ENCODE results near the gene ABCC10.
"Not testable (repeated sequence)": the region's sequence is repeated elsewhere in the genome, so short reads cannot be mapped to it uniquely, and the experiment has no call there.

ABCC10 gene

DNA sequence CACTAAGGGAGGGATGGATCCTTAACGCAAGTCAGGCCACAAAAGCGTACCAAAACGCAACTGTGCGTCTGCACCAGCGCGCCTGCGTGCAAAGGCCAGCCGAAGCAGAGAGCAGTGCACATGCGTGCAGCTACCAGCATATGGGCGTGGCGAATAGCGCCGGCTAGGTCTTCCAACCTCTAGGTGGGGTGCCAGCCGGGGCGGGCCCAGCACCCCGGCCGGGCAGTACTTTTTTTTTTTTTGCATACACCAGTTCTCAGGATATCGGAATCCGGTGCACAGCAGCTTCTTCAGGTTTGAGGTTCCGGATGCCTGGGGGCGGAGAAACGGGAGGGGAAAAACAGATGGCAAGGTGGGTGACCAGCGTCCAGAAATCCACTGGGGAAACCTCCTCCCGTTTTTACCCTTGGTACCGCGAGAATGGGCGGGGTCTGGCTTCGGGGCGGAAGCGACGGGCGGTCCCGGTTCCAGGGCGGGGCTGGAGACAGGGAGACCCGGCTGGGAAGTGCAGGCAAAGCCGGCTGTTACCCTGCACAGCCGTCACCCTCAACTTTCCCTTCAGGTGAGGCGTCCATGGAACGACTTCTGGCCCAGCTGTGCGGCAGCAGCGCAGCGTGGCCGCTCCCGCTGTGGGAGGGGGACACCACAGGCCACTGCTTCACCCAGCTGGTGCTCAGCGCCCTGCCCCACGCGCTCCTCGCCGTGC lies at the start of gene ABCC10:
ABCC10 (plus strand) TSS at position 136 of the 706 bp plus-strand sequence; CDS start at position 574, 438 bp downstream.
- in situ Hi-C loops (cut with MboI; ENCODE audit: low sequenced_read_pairs, unreplicated experiment), result no loop called here
- peak; percentile 26 for TF ChIP-seq CTCF (IDR thresholded peaks at IDR 0.05; ENCODE audit: borderline replicate concordance, control extremely low read depth, extremely low read depth, insufficient read depth, missing control alignments)
- DNase-seq (ENCODE audit: low spot score), result peak; percentile 97

DNA sequence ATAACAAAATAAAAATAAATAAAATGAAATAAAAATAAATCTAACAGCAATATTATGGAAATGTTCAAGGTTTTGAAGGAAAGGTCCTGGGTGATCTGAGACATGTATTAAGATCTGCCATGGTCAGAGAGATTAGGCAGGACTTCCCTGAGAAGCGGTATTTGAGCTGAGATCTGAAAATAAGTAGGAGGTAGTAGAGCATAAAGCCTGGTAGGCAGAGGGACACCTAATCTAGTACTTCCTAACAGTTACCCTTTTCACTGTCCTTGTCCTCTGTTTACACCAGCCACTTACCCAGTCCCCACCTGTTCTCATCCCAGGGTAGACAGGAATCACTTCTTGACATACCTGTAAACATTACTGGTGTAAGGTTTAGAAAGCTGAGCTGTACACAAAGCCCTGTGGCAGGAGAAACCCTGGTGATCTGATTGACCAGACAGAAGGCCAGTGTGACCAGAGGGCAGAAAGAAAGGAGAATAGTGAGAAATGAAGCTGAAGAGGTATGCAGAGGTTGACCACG lies 49.6 kb upstream of the ABCC10 start:
- no peak for DNase-seq (ENCODE audit: low spot score)
- no peak for TF ChIP-seq CTCF (IDR thresholded peaks at IDR 0.05; ENCODE audit: borderline replicate concordance, control extremely low read depth, extremely low read depth, insufficient read depth, missing control alignments)
- in situ Hi-C loops (cut with MboI; ENCODE audit: low sequenced_read_pairs, unreplicated experiment), result no loop called here

GRCh38 chr6:43378631-43379030 lies 48.7 kb upstream of the ABCC10 start:
- TF ChIP-seq CTCF (IDR thresholded peaks at IDR 0.05; ENCODE audit: borderline replicate concordance, control extremely low read depth, extremely low read depth, insufficient read depth, missing control alignments), result no peak
- no peak for DNase-seq (ENCODE audit: low spot score)
- in situ Hi-C loops (cut with MboI; ENCODE audit: low sequenced_read_pairs, unreplicated experiment), result no loop called here

DNA sequence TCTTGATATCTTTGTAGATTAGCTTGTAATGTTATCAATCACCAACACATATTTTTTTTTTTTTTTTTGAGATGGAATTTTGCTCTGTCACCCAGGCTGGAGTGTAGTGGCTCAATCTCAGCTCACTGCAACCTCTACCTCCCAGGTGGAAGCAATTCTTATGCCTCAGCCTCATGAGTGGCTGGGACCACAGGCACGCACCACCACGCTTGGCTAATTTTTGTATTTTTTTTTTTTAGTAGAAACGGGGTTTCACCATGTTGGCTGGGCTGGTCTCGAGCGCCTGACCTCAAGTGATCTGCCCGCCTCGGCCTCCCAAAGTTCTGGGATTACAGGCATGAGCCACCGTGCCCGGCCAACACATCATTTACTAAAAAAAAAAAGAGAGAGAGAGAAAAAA lies 46.5 kb upstream of the ABCC10 start:
- DNase-seq (ENCODE audit: low spot score); in situ Hi-C loops (cut with MboI; ENCODE audit: low sequenced_read_pairs, unreplicated experiment): not testable (repeated sequence)

GRCh38 chr6:43383021-43383667 lies 44.2 kb upstream of the ABCC10 start:
- no peak for DNase-seq (ENCODE audit: low spot score)
- no peak for TF ChIP-seq CTCF (IDR thresholded peaks at IDR 0.05; ENCODE audit: borderline replicate concordance, control extremely low read depth, extremely low read depth, insufficient read depth, missing control alignments)
- in situ Hi-C loops (cut with MboI; ENCODE audit: low sequenced_read_pairs, unreplicated experiment), result no loop called here

GRCh38 chr6:43386492-43386891 lies 40.8 kb upstream of the ABCC10 start:
- no peak for TF ChIP-seq CTCF (IDR thresholded peaks at IDR 0.05; ENCODE audit: borderline replicate concordance, control extremely low read depth, extremely low read depth, insufficient read depth, missing control alignments)
- in situ Hi-C loops (cut with MboI; ENCODE audit: low sequenced_read_pairs, unreplicated experiment), result no loop called here
- DNase-seq (ENCODE audit: low spot score), result no peak

- no peak for DNase-seq (ENCODE audit: low spot score)
- in situ Hi-C loops (cut with MboI; ENCODE audit: low sequenced_read_pairs, unreplicated experiment), result loop anchor here (10.0 kb wide), 1 partner anchor 115 kb away; no protein-coding TSS in a partner anchor
- no peak for TF ChIP-seq CTCF (IDR thresholded peaks at IDR 0.05; ENCODE audit: borderline replicate concordance, control extremely low read depth, extremely low read depth, insufficient read depth, missing control alignments)
Measured at GRCh38 chr6:43389730-43390295, 37.5 kb upstream of the ABCC10 start.

DNA sequence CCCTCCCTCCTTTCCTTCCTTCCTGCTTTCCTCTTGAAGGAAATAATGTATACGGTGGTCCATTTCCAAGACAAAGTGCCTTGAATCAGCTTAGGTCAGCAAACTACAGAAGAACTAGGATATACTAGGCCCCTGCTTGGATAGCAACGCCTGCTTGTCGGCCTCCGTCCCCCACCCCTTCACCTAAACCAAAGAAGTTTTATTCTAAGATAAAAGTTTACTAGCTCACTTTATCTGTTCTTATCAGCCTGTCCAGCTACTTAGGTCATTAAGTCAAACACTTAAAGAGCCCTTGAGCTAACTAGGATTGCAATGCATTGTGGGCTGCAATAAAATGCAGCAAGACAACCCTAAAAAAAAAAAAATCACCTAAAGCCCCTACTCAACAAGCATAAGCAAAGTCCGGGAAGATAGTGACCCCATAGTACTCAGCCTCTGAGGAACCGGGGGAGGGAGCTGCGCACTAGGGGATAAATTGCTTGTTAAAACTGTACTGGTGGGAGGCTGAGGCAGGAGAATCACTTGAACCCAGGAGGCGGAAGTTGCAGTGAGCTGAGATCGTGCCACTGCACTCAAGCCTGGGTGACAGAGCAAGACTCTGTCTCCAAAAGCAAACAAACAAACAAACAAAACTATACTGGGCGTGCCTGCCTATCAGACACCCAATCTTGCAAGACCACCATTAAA lies 36.4 kb upstream of the ABCC10 start:
- DNase-seq (ENCODE audit: low spot score), result not testable (repeated sequence)
- in situ Hi-C loops (cut with MboI; ENCODE audit: low sequenced_read_pairs, unreplicated experiment), result loop anchor here (10.0 kb wide), 1 partner anchor 114 kb away; no protein-coding TSS in a partner anchor
